GM21737 (cell line): ENCODE results near the gene ANO6.

ENCODE experiments used
- ATAC-seq: cut with Tn5 transposase; IDR thresholded peaks from one replicate; pipeline ENCODE4 v1.9.1; 2021; ENCODE audit warnings: mild to moderate bottlenecking, moderate library complexity; ENCODE audit not compliant: unreplicated experiment

The ANO6 gene

GRCh38 chr12:45209784-45210183 lies 6.1 kb upstream of the ANO6 start:
- ATAC-seq, result no peak

DNA sequence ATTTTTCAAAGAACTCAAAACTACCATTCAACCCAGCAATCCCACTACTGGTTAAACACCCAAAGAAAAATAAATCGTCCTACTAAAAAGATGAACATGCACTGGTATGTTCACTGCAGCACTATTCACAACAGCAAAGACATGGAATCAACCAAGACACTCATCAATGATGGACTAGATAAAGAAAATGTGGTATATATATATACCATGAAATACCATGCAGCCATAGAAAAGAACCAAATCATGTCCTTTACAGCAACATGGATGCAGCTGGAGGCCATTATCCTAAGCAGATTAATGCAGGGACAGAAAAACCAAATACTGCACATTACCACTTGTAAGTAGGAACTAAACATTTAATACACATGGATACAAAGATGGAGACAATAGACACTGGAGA lies 3.8 kb upstream of the ANO6 start:
- no peak for ATAC-seq

GRCh38 chr12:45213107-45213506 lies 2.8 kb upstream of the ANO6 start:
- no peak for ATAC-seq

- ATAC-seq, result no peak
Measured at GRCh38 chr12:45214071-45214470, 1.8 kb upstream of the ANO6 start.

DNA sequence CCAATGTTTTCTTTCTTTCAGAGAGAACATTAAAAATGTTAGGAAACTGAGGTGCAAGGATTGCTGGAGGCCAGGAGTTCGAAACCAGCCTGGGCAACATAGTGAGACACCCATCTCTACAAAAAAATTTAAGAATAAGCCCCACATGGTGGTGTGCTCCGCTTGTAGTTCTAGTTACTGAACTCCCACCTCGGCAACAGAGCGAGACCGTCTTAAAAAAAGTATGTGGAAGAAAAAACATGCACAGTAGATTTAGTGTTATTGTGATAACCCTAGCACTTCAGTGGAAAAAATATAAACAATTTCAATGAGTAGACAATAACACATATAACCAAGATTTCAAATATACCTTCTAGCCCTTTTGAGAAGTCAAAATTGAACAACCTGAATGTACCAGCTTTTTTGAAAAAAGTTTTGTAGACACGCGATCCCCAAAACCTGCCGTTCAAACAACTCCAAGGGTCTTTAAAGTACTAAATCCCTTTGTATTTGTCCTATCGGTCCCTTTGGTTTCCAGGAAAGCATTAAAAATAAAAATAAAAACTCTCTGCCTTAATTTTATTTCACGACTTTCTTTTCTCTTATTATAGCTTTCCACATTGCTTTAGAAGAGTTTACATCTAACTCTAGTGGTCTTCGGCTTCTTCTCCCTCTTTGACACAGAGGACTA lies 1.0 kb upstream of the ANO6 start:
- no peak for ATAC-seq

DNA sequence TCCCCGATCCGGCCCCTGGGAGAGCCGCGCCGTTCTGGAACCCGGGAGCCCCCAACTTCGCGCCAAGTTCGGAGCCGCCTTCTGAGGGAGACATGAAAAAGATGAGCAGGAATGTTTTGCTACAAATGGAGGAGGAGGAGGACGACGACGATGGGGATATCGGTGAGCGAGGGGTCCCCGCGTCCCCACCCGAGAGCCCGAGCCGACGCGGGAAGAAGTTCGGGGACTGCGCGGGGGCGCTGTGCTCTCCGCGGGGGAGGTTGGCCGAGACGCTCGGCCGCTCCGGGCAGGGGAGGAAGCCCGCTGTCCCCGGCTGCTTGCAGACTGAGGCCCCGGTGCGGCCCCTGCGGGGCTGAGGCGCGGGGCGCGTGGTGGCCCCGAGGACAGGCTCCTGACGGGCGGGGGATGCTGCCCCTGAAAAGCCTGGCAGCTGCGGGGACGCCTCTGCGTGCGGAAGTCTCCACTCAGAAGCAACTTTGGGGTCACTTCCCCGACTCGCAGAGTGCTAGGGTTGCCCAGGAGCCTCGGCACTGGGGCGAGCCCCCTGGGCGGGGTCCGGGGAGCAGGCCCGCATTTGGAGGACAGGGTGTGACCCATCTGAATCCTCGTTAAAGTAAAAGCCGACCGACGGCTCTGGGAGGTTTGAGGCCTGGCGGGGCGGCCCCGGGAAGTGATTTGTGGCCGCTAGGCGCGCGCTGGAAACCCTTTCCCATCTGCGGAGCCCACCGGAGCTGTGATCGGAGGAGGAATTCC lies 511 bp downstream of the ANO6 start:
- ATAC-seq, result peak; percentile 37

GRCh38 chr12:45216983-45217485 lies 1.1 kb downstream of the ANO6 start:
- no peak for ATAC-seq

DNA sequence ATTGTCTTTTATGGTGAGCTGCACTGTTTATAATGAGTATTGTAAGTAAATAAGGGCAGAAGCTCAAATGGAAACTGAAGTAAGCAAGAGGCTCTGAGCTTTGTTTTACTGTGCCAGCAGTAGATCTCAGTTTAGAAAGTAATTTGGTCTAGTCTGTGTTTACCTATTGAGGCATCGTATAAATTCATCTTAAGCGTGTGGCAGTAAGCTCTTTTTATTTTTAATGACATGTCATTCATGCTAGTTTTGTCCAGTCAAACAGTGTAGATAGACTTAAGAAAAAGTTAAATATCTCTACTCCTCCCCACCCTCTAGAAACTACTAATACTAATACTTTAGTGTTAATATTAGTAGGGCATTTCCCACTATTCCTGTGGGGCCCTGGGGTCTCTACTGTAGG lies 2.0 kb downstream of the ANO6 start:
- no peak for ATAC-seq

GRCh38 chr12:45219621-45220020 lies 3.7 kb downstream of the ANO6 start:
- no peak for ATAC-seq

GRCh38 chr12:45220363-45220931 lies 4.6 kb downstream of the ANO6 start:
- ATAC-seq, result no peak

DNA sequence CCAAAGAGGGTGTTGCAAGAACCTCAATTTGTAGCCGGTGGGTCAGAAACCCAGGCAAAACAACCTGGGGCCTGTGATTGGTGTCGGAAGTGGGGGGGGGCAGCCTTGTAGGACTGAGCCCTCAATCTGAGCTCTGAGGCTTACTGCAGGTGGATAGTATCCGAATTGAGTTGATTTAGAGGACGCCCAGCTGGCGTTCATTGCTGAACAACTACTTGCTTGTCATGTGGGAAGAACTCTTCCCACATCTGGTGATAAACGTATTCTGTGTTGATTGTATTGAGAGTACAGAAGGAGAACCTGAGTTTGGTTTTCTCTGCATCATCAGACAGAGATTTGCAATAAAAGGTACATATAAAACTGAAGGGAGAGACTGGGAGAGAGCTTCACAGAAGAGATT lies 5.1 kb downstream of the ANO6 start:
- ATAC-seq, result no peak

- no peak for ATAC-seq
Measured at GRCh38 chr12:45223868-45224267, 8.0 kb downstream of the ANO6 start.

DNA sequence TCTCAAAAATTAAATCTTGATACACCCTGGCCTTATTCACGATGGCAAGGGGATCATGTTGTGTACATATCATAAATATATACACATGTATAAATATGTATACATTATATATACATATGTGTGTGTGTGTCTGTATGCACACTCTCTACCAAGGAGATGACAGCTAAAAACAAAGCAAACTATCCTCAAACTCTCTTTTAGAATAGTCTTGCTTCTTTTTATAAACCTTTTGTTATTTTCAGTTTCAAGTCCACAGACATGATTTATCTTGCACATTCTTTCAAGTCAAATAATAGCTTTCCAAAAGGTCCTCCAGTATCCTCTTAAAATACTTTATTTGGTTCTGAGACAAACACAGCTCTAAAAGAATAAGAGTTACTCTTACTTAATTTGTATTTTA lies 8.4 kb downstream of the ANO6 start:
- no peak for ATAC-seq

- no peak for ATAC-seq
Measured at GRCh38 chr12:45226021-45226420, 10.1 kb downstream of the ANO6 start.

DNA sequence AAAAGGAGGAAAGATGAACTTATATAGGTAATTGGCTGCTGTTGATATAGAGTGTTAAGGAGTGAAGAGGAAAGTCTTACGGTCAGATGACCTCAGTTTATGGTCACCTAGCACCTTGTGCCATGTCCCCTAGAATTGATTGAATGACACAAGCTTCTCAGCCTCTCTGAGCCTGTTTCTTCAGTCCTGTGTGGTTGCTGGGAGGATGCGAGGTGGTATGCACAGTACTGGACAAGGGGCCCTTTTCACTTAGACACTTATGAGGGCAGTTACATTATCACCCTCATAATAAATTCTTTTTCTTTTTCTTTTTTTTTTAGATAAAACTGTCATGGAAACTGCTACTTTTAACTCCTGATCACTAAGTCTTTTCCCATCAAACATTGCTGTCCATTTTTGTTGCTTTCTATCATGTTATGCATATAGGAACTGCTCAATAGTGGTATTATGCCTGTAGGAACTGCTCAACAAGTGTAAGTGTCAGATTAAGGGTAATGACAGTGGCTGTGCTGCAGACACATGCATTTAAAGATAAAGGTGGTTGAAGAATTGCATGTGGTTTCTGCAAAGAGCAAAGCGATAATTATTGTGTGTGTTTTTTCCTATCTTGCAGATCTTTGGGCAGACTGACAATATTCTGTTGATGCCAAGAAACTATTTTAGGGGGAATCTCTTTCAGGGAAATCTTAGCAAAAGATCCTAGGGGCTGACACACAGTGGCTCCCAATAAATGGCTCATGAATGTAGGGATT lies 11.6 kb downstream of the ANO6 start:
- no peak for ATAC-seq

- no peak for ATAC-seq
Measured at GRCh38 chr12:45231515-45232145, 15.7 kb downstream of the ANO6 start.

GRCh38 chr12:45232146-45232755 lies 16.4 kb downstream of the ANO6 start:
- no peak for ATAC-seq

DNA sequence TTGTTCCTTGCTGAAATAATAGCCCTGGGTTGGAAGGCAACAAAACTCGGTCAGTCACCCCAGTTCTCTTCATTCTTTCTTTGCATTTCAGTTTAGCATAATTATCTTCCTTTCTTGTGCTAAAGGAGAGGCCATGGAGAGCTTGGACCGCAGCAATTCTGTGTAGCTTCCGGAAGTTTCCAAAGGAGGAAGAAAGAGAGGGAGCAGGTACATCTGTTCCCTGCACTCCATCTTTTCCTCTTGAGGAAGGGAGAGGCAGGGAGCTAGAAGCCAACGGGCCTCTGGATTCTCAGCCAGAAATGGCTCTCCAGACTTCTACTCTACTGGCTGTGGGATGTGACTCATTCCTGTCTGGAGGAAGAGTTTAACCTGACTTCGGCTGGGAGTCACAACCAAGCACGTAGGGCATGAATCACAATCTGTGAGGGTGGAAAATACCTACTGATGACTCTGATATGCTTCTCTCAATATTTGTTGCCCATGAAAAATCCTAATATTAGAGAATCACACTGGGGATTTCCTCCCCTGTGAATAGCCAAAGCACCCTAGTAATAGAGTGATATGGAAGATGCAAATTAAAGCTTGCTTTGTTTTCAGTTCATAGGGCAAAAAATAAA lies 17.0 kb downstream of the ANO6 start:
- ATAC-seq, result peak; percentile 47

DNA sequence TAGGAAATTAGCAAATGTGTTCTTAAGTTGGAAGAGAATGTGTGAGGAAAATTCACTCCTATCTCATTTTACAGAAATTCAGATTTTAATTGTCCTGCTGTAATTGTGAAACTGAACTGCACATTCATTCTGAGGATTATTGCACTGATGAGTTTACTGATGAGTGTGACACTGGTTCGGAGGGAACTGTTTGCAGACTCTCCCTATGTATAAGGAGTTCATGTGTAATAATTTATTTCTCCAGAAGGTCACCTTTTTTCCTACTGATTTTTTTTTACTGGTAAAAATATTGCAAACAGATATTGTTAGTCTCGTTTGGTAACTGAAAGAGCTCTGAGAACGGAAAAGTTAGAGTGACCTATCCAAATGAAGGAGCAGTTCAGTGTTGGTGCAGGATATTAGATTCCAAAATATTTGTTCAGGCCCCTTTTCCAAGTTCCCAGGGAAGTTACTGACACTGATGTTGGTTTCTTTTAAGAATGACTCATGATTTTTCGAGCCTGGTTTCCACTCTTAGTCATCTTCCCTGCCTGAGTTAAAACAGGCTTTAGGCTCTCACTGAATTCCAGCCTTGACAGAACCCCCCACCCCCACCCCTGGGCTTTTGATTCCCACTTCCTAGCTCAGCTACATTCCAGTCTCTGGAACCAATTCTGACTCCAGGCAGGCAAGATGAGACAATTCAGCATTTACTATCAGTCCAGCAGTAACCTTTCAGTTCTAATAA lies 18.4 kb downstream of the ANO6 start:
- no peak for ATAC-seq
